Measurements from ENCODE around the gene B2M. TPM values are rescaled to one million over a fixed set of nuclear protein-coding genes. Genes with fewer than 3 reads are reported as not detected.
A peak's percentile ranks its signal among the peaks of the same experiment; 100 is the strongest.

B2M gene
- total and polyA plus RNA-seq, 10 of the 15 experiments (the other 5 are each of a cell fraction or from before 2014, with no cell fraction given): 2,901 to 22,794 (median 8,374) TPM

DNA sequence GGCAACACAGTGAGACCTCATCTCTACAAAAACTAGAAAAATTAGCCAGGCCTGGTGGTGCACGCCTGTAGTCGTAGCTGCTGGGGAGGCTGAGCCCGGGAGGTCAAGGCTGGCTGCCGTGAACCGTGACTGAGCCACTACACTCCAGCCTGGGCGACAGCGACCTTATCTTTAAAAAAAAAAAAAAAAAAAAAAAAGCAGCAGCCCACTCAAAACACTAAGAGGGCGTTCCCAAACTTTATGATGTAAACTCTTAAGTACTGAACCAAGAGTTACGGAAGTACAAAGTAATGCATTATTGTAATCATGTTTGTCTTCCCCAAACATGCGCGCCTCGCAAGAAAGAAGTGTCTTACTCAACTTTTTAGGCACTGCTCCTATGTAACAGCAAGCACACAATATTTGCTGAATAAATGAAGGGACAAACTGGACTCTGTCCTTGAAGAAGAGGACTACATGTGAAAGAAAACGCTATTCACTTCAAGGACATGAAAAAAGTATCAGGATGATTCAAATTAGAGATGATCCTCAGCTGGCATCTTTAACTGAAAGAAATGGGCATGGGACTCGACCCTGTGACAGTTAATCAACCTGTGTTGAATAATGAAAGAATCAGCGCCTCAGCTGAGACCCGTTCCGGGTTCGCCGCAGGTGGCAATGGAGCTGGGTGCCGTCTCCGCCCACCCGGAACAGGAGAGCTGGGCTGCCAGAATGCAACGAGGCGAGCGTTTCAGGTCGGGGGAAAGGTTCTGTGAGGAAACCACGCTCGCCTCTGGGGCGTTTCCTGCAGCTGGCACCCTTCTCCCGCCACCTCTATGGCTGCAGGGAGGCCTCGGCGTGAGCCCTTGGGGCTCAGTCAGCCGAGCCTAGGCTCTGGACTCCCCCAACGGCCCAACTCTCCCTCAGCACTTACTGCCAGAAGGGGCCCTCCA, 48.6 kb upstream of the B2M start (continued):
- TF ChIP-seq ASH2L (IDR thresholded peaks at IDR 0.05; ENCODE audit: borderline replicate concordance, low read depth) (no peak), HDAC6 (IDR thresholded peaks at IDR 0.05; ENCODE audit: unreplicated experiment) (peak; percentile 80), CEBPB (IDR thresholded peaks at IDR 0.05; ENCODE audit: borderline replicate concordance in 1 of 2, low read depth in 2 of 2, low read length in 2 of 2) (0 out of 4 replicates have a peak, but pooled peaks of 1 of the 2 experiments have one; percentile 18), IKZF1 (conservative IDR thresholded peaks at IDR 0.05) (no peak), HDGF (IDR thresholded peaks at IDR 0.05) (no peak; the same call in 1 of the 2 replicates), MTA2 (IDR thresholded peaks at IDR 0.05; ENCODE audit: low read depth) (no peak), NR2C2 (IDR thresholded peaks at IDR 0.05; ENCODE audit: borderline replicate concordance, control insufficient read depth, insufficient read length, low read depth) (no peak), POLR2AphosphoS2 (IDR thresholded peaks at IDR 0.05; ENCODE audit: low read depth, low read length) (no peak; the same call in 1 of the 2 replicates), SUZ12 (IDR thresholded peaks at IDR 0.05; ENCODE audit: unreplicated experiment) (no peak), TCF12 (IDR thresholded peaks at IDR 0.05; ENCODE audit: low read depth, low read length) (peak; percentile 70; the same call in 1 of the 2 replicates), CBFB (IDR thresholded peaks at IDR 0.05; ENCODE audit: low read depth) (no peak; the same call in 1 of the 2 replicates)
- TF ChIP-seq, protein P1, sequence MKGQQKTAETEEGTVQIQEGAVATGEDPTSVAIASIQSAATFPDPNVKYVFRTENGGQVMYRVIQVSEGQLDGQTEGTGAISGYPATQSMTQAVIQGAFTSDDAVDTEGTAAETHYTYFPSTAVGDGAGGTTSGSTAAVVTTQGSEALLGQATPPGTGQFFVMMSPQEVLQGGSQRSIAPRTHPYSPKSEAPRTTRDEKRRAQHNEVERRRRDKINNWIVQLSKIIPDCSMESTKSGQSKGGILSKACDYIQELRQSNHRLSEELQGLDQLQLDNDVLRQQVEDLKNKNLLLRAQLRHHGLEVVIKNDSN (IDR thresholded peaks at IDR 0.05; ENCODE audit: borderline replicate concordance, extremely low read length, insufficient read depth, low read depth, low read length): no peak
- TF ChIP-seq, protein P2, sequence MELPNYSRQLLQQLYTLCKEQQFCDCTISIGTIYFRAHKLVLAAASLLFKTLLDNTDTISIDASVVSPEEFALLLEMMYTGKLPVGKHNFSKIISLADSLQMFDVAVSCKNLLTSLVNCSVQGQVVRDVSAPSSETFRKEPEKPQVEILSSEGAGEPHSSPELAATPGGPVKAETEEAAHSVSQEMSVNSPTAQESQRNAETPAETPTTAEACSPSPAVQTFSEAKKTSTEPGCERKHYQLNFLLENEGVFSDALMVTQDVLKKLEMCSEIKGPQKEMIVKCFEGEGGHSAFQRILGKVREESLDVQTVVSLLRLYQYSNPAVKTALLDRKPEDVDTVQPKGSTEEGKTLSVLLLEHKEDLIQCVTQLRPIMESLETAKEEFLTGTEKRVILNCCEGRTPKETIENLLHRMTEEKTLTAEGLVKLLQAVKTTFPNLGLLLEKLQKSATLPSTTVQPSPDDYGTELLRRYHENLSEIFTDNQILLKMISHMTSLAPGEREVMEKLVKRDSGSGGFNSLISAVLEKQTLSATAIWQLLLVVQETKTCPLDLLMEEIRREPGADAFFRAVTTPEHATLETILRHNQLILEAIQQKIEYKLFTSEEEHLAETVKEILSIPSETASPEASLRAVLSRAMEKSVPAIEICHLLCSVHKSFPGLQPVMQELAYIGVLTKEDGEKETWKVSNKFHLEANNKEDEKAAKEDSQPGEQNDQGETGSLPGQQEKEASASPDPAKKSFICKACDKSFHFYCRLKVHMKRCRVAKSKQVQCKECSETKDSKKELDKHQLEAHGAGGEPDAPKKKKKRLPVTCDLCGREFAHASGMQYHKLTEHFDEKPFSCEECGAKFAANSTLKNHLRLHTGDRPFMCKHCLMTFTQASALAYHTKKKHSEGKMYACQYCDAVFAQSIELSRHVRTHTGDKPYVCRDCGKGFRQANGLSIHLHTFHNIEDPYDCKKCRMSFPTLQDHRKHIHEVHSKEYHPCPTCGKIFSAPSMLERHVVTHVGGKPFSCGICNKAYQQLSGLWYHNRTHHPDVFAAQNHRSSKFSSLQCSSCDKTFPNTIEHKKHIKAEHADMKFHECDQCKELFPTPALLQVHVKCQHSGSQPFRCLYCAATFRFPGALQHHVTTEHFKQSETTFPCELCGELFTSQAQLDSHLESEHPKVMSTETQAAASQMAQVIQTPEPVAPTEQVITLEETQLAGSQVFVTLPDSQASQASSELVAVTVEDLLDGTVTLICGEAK (IDR thresholded peaks at IDR 0.05; ENCODE audit: borderline replicate concordance): no peak
- TF ChIP-seq, protein P3, sequence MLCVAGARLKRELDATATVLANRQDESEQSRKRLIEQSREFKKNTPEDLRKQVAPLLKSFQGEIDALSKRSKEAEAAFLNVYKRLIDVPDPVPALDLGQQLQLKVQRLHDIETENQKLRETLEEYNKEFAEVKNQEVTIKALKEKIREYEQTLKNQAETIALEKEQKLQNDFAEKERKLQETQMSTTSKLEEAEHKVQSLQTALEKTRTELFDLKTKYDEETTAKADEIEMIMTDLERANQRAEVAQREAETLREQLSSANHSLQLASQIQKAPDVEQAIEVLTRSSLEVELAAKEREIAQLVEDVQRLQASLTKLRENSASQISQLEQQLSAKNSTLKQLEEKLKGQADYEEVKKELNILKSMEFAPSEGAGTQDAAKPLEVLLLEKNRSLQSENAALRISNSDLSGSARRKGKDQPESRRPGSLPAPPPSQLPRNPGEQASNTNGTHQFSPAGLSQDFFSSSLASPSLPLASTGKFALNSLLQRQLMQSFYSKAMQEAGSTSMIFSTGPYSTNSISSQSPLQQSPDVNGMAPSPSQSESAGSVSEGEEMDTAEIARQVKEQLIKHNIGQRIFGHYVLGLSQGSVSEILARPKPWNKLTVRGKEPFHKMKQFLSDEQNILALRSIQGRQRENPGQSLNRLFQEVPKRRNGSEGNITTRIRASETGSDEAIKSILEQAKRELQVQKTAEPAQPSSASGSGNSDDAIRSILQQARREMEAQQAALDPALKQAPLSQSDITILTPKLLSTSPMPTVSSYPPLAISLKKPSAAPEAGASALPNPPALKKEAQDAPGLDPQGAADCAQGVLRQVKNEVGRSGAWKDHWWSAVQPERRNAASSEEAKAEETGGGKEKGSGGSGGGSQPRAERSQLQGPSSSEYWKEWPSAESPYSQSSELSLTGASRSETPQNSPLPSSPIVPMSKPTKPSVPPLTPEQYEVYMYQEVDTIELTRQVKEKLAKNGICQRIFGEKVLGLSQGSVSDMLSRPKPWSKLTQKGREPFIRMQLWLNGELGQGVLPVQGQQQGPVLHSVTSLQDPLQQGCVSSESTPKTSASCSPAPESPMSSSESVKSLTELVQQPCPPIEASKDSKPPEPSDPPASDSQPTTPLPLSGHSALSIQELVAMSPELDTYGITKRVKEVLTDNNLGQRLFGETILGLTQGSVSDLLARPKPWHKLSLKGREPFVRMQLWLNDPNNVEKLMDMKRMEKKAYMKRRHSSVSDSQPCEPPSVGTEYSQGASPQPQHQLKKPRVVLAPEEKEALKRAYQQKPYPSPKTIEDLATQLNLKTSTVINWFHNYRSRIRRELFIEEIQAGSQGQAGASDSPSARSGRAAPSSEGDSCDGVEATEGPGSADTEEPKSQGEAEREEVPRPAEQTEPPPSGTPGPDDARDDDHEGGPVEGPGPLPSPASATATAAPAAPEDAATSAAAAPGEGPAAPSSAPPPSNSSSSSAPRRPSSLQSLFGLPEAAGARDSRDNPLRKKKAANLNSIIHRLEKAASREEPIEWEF (IDR thresholded peaks at IDR 0.05; ENCODE audit: insufficient replicate concordance, low read depth, low read length): no peak
